Erythroblast (primary cell): ENCODE data around the gene STEAP2.

Experiments
- GATA1 ChIP-seq: IDR thresholded peaks from 2 replicates; pipeline ENCODE4 v1.6.1; 2011; ENCODE audit warnings: low read depth, mild to moderate bottlenecking, control low read depth, low read length, moderate library complexity
- POLR2A ChIP-seq: IDR thresholded peaks from 2 replicates; pipeline ENCODE4 v1.6.1; 2011; ENCODE audit warnings: mild to moderate bottlenecking, low read length

DNA sequence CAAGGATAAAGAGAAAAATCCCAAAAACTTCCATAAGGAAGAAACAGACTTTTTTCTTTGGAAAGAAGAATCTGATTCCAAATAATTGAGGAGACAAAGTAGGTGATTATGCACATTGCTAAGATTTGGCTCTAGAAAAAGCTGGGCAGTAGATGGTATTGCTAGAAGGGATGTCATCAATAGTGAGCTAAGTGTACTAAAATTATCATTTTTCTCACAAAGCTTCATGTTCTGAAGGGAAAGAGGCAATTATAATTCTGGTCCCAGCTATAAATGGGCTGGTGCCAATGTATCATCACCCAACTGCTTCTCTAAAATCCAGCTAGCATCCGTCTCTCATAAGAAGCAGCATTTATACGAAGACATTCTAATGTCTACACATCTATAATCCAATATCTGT is 33.4 kb upstream of the STEAP2 start:
- TF ChIP-seq POLR2A: no peak
- TF ChIP-seq GATA1: no peak
